ENCODE results near the gene TMA16.

Gene TMA16

GRCh38 chr4:163540448-163540847 is 46.0 kb downstream of the TMA16 start:
- ATAC-seq (no peak), DNase-seq (no peak)
- Mint-ChIP-seq H3K27me3 (no peaks in the 10 kb centered on the region), H3K27ac (peak overlapping the region in 1 of 2 donors; percentile 37), H3K4me1 (no peaks in the 10 kb centered on the region), H3K4me3 (no peak overlapping the region), H3K9me3 (no peaks in the 10 kb centered on the region)

GRCh38 chr4:163540977-163541376 is 46.5 kb downstream of the TMA16 start:
- no peak for ATAC-seq
- DNase-seq: no peak
- Mint-ChIP-seq H3K9me3 (no peaks in the 10 kb centered on the region), H3K4me3 (no peak overlapping the region), H3K4me1 (no peaks in the 10 kb centered on the region), H3K27me3 (no peaks in the 10 kb centered on the region), H3K27ac (no peak overlapping the region)

GRCh38 chr4:163542275-163542674 is 47.8 kb downstream of the TMA16 start:
- H3K4me3 Mint-ChIP-seq: no peak overlapping the region
- H3K27me3 Mint-ChIP-seq: no peaks in the 10 kb centered on the region
- no peaks in the 10 kb centered on the region for H3K4me1 Mint-ChIP-seq
- DNase-seq (no peak), ATAC-seq (peak; percentile 26)
- no peaks in the 10 kb centered on the region for H3K9me3 Mint-ChIP-seq
- no peak overlapping the region for H3K27ac Mint-ChIP-seq

GRCh38 chr4:163544407-163545038 is 50.0 kb downstream of the TMA16 start:
- DNase-seq: peak; percentile 40 to 54
- Mint-ChIP-seq H3K27ac (no peak overlapping the region), H3K27me3 (no peaks in the 10 kb centered on the region), H3K4me3 (no peak overlapping the region), H3K9me3 (no peaks in the 10 kb centered on the region), H3K4me1 (peaks cover 3% of the 10 kb centered on the region)
- peak; percentile 85 for ATAC-seq

GRCh38 chr4:163548481-163549243 is 54.2 kb downstream of the TMA16 start:
- Mint-ChIP-seq H3K4me1 (peaks cover 13% of the 10 kb centered on the region), H3K27ac (no peak overlapping the region), H3K27me3 (no peaks in the 10 kb centered on the region), H3K9me3 (no peaks in the 10 kb centered on the region), H3K4me3 (no peak overlapping the region)
- DNase-seq (no peak), ATAC-seq (peak; percentile 41)

GRCh38 chr4:163550869-163551267 is 56.4 kb downstream of the TMA16 start:
- DNase-seq (no peak), ATAC-seq (no peak)
- Mint-ChIP-seq H3K4me1 (peaks cover 13% of the 10 kb centered on the region), H3K4me3 (no peak overlapping the region), H3K27me3 (no peaks in the 10 kb centered on the region), H3K9me3 (no peaks in the 10 kb centered on the region), H3K27ac (no peak overlapping the region)

GRCh38 chr4:163553146-163553545 is 58.7 kb downstream of the TMA16 start:
- Mint-ChIP-seq H3K4me3 (no peak overlapping the region), H3K4me1 (peaks cover 18% of the 10 kb centered on the region), H3K9me3 (no peaks in the 10 kb centered on the region), H3K27ac (no peak overlapping the region), H3K27me3 (no peaks in the 10 kb centered on the region)
- DNase-seq (no peak), ATAC-seq (no peak)

GRCh38 chr4:163554870-163555465 is 60.5 kb downstream of the TMA16 start:
- DNase-seq (no peak), ATAC-seq (no peak)
- Mint-ChIP-seq H3K9me3 (no peaks in the 10 kb centered on the region), H3K4me1 (peaks cover 25% of the 10 kb centered on the region), H3K4me3 (no peak overlapping the region), H3K27me3 (no peaks in the 10 kb centered on the region), H3K27ac (peak overlapping the region in 1 of 2 donors; percentile 54)

GRCh38 chr4:163556177-163556576 is 61.7 kb downstream of the TMA16 start:
- DNase-seq (no peak), ATAC-seq (no peak)
- H3K27me3 Mint-ChIP-seq: no peaks in the 10 kb centered on the region
- no peaks in the 10 kb centered on the region for H3K9me3 Mint-ChIP-seq
- H3K4me1 Mint-ChIP-seq: peaks cover 19% of the 10 kb centered on the region
- H3K27ac Mint-ChIP-seq: no peak overlapping the region
- no peak overlapping the region for H3K4me3 Mint-ChIP-seq

GRCh38 chr4:163556650-163557391 is 62.3 kb downstream of the TMA16 start:
- Mint-ChIP-seq H3K9me3 (no peaks in the 10 kb centered on the region), H3K27me3 (no peaks in the 10 kb centered on the region), H3K4me1 (peaks cover 19% of the 10 kb centered on the region), H3K27ac (no peak overlapping the region), H3K4me3 (no peak overlapping the region)
- no peak for DNase-seq
- ATAC-seq: no peak

- peak overlapping the region; percentile 18 to 55 for H3K4me3 Mint-ChIP-seq
- peaks cover 19% of the 10 kb centered on the region for H3K4me1 Mint-ChIP-seq
- H3K27me3 Mint-ChIP-seq: no peaks in the 10 kb centered on the region
- peak overlapping the region; percentile 16 to 53 for H3K27ac Mint-ChIP-seq
- DNase-seq (no peak), ATAC-seq (peak; percentile 68)
- no peaks in the 10 kb centered on the region for H3K9me3 Mint-ChIP-seq
These were observed 64.1 kb downstream of the TMA16 start for GRCh38 chr4:163558539-163559044.

- peaks cover 19% of the 10 kb centered on the region for H3K4me1 Mint-ChIP-seq
- H3K9me3 Mint-ChIP-seq: no peaks in the 10 kb centered on the region
- H3K27ac Mint-ChIP-seq: no peak overlapping the region
- ATAC-seq (no peak), DNase-seq (no peak)
- H3K4me3 Mint-ChIP-seq: no peak overlapping the region
- H3K27me3 Mint-ChIP-seq: no peaks in the 10 kb centered on the region
These were observed 68.0 kb downstream of the TMA16 start for GRCh38 chr4:163562496-163562895.

- no peak overlapping the region for H3K4me3 Mint-ChIP-seq
- H3K27me3 Mint-ChIP-seq: no peaks in the 10 kb centered on the region
- no peak overlapping the region for H3K27ac Mint-ChIP-seq
- H3K4me1 Mint-ChIP-seq: peaks cover 9% of the 10 kb centered on the region
- DNase-seq (no peak), ATAC-seq (no peak)
- no peaks in the 10 kb centered on the region for H3K9me3 Mint-ChIP-seq
These were observed 69.1 kb downstream of the TMA16 start for GRCh38 chr4:163563592-163563991.

GRCh38 chr4:163564221-163564720 is 69.8 kb downstream of the TMA16 start:
- Mint-ChIP-seq H3K4me1 (peaks cover 3% of the 10 kb centered on the region), H3K9me3 (no peaks in the 10 kb centered on the region), H3K27ac (no peak overlapping the region), H3K4me3 (no peak overlapping the region), H3K27me3 (no peaks in the 10 kb centered on the region)
- DNase-seq (no peak), ATAC-seq (no peak)

Measured in stimulated activated naive CD8-positive, alpha-beta T cell treated with anti-CD3 and anti-CD28 coated beads, Interleukin-15, amount 100 ng/mL, for 72 hours (primary cell).